ENCODE results near the gene CNTRL. TPM values are rescaled to one million over a fixed set of nuclear protein-coding genes. Genes with fewer than 3 reads are reported as not detected.

CNTRL gene
- polyA plus RNA-seq, 1 donor from 2014 or later = 16.0 TPM

DNA sequence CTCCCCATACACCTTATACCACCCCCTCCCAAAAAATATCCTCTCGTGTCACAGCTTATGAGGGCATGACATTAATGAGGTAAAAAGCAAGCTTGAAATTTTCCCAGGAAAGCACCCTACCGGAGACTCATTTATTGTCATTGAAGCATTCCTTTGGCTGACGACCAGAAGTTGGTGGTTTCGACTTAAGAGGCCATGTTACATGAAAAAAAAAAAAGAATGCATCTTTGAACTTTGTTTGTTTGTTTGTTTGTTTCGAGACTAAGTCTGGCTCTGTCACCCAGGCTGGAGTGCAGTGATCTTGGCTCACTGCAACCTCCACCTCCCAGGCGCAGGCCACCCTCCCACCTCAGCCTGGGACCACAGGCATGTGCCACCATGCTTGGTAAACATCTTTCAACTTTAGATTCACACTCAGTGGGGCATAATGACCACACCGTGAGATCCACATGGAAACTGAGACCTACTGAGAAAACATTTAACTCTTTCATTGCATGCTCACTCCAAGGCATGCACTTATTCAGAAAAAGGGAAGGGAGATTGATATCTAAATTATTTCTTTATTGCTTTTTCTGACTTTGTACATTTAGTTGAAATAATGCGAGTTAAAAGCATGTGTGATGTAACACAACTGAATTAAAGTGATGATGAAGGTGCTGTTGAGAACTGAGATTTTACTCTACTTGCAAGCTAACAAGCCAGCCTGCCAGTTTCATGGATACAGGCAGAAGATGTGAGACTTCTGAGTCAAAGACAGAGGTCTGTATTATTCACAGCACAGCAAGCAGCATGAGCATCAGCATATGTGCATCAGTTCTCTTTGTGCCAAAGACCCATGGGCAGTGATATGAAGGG, 132.0 kb downstream of the CNTRL start:
- Histone ChIP-seq H3K27me3 (ENCODE audit: insufficient read depth, low read depth, low read length) (no peaks in the 10 kb centered on the region), H3K9me2 (ENCODE audit: insufficient read depth, low read length) (no peaks in the 10 kb centered on the region), H3K4me3 (ENCODE audit: low read length) (no peak overlapping the region), H3K27ac (ENCODE audit: low read length) (no peak overlapping the region), H2AFZ (ENCODE audit: low read depth, low read length) (no peak overlapping the region), H3K9ac (ENCODE audit: low read length) (no peak overlapping the region), H3K36me3 (ENCODE audit: insufficient read depth, low read length) (no peaks in the 10 kb centered on the region), H3K79me2 (replicated peaks; ENCODE audit: insufficient read depth, low read length) (no peaks in the 10 kb centered on the region), H3K4me2 (ENCODE audit: low read length) (no peak overlapping the region), H4K20me1 (ENCODE audit: insufficient read depth) (no peaks in the 10 kb centered on the region), H3K9me3 (ENCODE audit: low read length) (no peaks in the 10 kb centered on the region), H3F3A (ENCODE audit: insufficient read depth, low read length, poor library complexity, severe bottlenecking) (no peaks in the 10 kb centered on the region)
- no peak for TF ChIP-seq SMC3 (conservative IDR thresholded peaks at IDR 0.05; ENCODE audit: poor library complexity)
- TF ChIP-seq EP300 (conservative IDR thresholded peaks at IDR 0.05; ENCODE audit: poor library complexity, severe bottlenecking) = no peak
- TF ChIP-seq POLR2AphosphoS5 (IDR thresholded peaks at IDR 0.05) = no peak
- TF ChIP-seq RAD21 (conservative IDR thresholded peaks at IDR 0.05) = no peak
- TF ChIP-seq EZH2 (IDR thresholded peaks at IDR 0.05; ENCODE audit: borderline replicate concordance, insufficient read depth, low read length, poor library complexity, severe bottlenecking) = no peak
- TF ChIP-seq, protein P1, sequence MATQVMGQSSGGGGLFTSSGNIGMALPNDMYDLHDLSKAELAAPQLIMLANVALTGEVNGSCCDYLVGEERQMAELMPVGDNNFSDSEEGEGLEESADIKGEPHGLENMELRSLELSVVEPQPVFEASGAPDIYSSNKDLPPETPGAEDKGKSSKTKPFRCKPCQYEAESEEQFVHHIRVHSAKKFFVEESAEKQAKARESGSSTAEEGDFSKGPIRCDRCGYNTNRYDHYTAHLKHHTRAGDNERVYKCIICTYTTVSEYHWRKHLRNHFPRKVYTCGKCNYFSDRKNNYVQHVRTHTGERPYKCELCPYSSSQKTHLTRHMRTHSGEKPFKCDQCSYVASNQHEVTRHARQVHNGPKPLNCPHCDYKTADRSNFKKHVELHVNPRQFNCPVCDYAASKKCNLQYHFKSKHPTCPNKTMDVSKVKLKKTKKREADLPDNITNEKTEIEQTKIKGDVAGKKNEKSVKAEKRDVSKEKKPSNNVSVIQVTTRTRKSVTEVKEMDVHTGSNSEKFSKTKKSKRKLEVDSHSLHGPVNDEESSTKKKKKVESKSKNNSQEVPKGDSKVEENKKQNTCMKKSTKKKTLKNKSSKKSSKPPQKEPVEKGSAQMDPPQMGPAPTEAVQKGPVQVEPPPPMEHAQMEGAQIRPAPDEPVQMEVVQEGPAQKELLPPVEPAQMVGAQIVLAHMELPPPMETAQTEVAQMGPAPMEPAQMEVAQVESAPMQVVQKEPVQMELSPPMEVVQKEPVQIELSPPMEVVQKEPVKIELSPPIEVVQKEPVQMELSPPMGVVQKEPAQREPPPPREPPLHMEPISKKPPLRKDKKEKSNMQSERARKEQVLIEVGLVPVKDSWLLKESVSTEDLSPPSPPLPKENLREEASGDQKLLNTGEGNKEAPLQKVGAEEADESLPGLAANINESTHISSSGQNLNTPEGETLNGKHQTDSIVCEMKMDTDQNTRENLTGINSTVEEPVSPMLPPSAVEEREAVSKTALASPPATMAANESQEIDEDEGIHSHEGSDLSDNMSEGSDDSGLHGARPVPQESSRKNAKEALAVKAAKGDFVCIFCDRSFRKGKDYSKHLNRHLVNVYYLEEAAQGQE (IDR thresholded peaks at IDR 0.05; ENCODE audit: borderline replicate concordance) = no peak
- TF ChIP-seq, protein P2, sequence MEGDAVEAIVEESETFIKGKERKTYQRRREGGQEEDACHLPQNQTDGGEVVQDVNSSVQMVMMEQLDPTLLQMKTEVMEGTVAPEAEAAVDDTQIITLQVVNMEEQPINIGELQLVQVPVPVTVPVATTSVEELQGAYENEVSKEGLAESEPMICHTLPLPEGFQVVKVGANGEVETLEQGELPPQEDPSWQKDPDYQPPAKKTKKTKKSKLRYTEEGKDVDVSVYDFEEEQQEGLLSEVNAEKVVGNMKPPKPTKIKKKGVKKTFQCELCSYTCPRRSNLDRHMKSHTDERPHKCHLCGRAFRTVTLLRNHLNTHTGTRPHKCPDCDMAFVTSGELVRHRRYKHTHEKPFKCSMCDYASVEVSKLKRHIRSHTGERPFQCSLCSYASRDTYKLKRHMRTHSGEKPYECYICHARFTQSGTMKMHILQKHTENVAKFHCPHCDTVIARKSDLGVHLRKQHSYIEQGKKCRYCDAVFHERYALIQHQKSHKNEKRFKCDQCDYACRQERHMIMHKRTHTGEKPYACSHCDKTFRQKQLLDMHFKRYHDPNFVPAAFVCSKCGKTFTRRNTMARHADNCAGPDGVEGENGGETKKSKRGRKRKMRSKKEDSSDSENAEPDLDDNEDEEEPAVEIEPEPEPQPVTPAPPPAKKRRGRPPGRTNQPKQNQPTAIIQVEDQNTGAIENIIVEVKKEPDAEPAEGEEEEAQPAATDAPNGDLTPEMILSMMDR (IDR thresholded peaks at IDR 0.05; ENCODE audit: poor library complexity, severe bottlenecking) = no peak

DNA sequence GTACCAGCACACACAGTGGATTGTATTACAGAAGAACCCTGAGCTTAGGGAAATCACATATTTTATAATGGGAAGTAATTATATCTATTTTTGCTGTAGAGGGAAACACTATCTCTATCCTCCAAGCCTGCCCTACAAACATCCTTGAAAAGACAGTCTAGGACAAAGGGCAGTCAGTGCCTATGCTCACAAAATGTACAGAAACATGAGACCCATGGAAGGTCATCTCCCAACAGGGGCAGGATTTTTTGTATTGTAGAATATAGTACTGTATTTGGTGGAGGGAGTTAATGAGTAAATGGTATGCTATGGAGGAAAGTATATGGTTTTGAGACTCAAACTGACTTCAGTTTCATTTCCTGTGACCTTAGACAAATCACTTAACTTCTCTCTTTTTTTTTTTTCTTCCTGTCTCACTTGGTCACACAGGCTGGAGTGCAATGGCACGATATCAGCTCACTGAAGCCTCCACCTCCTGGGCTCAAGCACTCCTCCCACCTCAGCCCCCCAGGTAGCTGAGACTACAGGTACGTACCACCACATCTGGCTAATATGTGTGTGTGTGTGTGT, 132.7 kb downstream of the CNTRL start:
- H3K27ac ChIP-seq (ENCODE audit: low read length) = no peak overlapping the region
- no peaks in the 10 kb centered on the region for H3K36me3 ChIP-seq (ENCODE audit: insufficient read depth, low read length)
- H3K9me3 ChIP-seq (ENCODE audit: low read length) = no peaks in the 10 kb centered on the region
- H3K79me2 ChIP-seq (replicated peaks; ENCODE audit: insufficient read depth, low read length) = no peaks in the 10 kb centered on the region
- H4K20me1 ChIP-seq (ENCODE audit: insufficient read depth) = no peaks in the 10 kb centered on the region
- no peak overlapping the region for H3K4me3 ChIP-seq (ENCODE audit: low read length)
- no peak overlapping the region for H2AFZ ChIP-seq (ENCODE audit: low read depth, low read length)
- no peak for TF ChIP-seq RAD21 (conservative IDR thresholded peaks at IDR 0.05)
- TF ChIP-seq, protein P1 (IDR thresholded peaks at IDR 0.05; ENCODE audit: borderline replicate concordance) = no peak
- no peak for TF ChIP-seq EP300 (conservative IDR thresholded peaks at IDR 0.05; ENCODE audit: poor library complexity, severe bottlenecking)
- no peak for TF ChIP-seq MXI1 (conservative IDR thresholded peaks at IDR 0.05; ENCODE audit: poor library complexity, severe bottlenecking)
- TF ChIP-seq, protein P2 (IDR thresholded peaks at IDR 0.05; ENCODE audit: poor library complexity, severe bottlenecking) = no peak
- H3K4me2 ChIP-seq (ENCODE audit: low read length) = no peak overlapping the region
- H3K27me3 ChIP-seq (ENCODE audit: insufficient read depth, low read depth, low read length) = no peaks in the 10 kb centered on the region
- H3F3A ChIP-seq (ENCODE audit: insufficient read depth, low read length, poor library complexity, severe bottlenecking) = no peaks in the 10 kb centered on the region
- H3K9me2 ChIP-seq (ENCODE audit: insufficient read depth, low read length) = no peaks in the 10 kb centered on the region
- no peak overlapping the region for H3K9ac ChIP-seq (ENCODE audit: low read length)

All from neural cell (in vitro differentiated cells).